Measurements from ENCODE around the gene ISG20L2. TPM values are rescaled to one million over a fixed set of nuclear protein-coding genes. Genes with fewer than 3 reads are reported as not detected.

Gene ISG20L2
- total RNA-seq, 1 experiment from 2014 or later, result 14.3 TPM

DNA sequence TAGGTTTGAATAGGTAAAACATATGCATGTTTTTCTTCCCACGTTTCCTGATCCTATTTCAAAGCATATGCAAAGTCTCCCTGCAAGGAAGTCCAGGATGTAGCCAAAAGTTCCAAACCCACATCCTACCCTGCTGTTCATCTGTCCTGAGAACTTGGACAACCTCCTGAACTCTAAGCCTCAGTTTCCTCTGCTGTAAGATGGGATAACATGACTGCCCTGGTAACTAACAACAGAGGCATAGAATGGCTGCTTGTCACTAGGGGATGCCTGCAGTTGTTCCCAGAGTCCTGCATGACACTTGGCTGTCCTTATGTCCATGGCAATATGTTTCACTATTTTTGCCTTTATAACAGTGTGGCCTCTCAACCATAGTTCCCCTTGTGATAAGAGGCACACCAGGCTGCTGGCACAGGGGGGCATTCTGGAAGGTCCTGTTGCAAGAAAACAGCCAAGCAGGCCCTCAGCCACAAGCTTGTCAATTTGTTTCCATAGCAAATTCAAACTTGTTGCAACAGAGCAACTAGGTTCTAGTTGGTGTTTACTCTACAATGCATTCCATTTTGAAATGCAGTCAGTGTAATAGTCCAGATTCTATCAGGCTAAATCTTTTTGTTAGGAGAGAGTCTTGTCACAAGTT, 24.4 kb upstream of the ISG20L2 start:
- no peak for DNase-seq (ENCODE audit: low read depth)

DNA sequence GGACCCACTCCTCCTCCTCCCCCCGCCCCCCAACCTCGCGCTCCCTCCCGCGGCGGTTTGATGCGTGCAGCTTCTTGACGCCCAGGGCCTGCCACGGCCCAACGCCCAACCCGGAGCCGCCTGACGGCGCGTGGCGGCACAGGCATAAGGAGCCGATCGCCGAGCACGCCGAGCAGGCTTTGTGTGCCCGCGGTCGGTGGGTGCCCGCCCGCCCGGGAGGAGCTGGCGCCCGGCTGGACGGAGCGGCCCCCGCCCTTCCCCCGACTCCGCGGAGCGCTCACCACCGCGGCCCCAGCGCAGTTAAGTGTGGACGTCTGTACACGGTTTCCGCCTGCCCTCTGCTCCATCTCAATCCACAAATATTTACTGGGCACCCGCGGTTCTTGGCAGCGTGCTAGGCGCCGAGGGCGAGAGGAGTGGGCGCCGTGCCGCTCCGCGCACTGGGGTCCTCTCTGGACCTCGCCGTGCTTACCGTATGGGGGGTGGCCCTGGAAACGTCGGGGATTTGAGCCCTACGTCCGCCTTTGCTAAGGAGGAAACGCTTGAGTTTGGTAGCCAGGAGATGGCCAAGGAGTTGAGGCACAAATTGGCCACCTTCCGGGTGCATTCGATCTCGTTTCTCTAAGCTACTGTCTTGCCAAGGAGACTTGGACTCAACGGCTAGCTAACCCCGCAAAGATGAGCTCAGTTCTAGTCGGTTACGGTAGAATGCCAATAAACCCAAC, 23.4 kb upstream of the ISG20L2 start:
- peak; percentile 96 for DNase-seq (ENCODE audit: low read depth)

DNA sequence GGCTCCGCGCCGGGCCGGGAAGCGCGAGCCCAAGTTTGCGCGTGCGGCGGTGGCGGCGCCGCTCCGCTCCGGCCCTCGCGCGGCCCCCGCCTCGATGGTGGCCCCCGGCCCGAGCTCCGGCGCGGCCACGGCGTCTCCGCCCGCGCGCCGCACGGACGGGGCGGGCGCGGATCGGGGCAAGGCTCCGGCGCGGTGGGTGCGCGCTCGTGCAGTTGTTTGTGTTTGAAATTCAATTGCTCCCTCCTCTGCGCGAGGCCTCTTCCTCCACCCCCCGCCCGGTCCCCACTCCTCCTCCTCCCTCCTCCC, 22.8 kb upstream of the ISG20L2 start, which contains the start of gene HDGF:
TSS of gene HDGF (minus strand) at position 225 of the 306 bp plus-strand sequence. CDS start 246 bp downstream, outside the sequence.
- DNase-seq (ENCODE audit: low read depth), result no peak

DNA sequence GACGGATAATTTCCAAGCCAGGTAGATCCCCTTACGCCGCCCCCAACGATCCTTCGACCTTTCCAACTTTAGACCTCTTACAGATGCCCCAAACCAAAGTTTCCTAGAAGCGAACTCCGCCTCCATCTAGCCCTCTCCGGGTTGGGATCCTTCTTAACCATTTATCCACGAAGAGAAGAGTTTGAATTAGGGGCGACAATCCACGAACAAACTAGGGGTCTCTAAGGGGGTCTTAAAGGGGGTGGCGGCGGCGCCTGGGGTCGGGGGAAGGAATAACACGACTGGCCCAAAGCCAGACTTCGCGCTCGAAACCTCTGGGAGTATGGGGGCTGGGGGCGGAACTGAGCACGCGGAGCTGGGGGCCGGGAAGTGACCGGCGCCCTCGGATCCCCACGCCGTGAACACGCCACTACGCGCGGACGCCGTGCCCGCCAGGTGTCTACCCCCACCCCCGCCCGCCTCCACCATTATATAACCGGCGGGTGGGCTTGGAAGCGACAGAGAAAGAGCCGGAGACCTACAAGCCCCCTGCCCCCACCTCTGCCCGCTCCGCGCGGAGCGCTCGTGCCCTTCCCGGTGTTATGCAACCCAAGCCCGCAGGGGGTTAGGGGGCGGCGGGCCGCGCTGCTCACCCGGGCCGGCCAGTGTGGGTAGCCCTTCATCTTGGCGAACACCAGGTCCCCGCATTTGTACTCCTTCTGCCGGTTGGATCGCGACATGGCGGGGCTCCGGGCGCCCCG, 22.3 kb upstream of the ISG20L2 start:
- DNase-seq (ENCODE audit: low read depth), result peak; percentile 28

DNA sequence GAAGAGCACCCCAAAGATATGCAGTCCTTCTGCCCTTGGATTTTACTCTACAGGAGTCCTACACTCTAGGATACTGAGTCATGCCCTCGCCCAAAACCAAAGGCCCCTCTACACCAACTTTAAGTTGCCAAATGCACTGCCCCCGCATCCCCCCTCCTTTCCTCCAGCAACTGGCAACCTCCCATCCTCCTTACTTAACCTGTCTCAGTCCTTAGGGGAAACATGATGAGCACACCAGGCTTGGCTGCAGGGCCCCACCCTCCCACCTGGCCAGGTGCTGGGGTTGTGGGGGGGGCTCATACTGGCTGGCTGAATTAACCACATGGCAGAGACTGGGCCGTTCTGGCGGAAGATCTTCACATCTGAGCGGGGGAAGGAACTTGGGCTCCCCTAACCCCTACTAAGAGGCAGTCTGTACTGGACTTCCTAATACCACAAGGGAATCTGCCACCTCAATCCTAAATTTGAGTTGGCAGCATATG, 21.7 kb upstream of the ISG20L2 start:
- DNase-seq (ENCODE audit: low read depth), result peak; percentile 43

DNA sequence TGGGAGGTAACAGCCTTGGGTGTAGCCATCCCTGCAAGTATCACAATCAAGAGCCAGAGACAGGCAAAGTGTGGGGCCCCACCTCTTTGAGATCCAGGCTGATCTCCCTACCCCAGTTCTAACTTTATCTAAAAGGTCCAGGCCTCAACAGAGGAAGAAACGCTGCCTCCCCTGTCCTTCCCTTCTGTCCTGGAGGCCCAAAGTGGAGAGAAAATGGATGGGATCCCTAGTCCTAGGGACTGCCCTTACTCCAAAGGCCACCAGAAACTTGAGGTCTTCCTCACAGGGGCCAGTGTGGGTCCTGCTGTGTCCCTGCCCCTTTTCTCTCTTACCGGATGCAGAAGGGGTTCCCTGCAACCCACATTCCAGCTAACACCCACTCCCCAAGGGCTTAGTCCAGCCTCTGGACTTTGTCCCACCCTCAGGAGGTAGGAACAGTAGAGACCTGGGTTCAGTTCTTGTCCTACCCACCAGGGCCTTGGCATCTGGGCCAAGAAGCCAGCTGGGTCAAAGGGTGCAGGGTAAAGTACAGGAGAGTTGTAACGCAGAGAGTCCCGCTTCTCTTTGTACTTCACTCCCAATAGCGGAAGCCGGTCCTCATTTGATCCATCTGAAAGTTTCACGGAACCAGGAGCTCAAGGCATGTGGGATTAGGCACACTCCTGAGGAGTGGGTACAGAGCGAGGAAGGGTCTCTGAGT, 21.0 kb upstream of the ISG20L2 start:
- no peak for DNase-seq (ENCODE audit: low read depth)

DNA sequence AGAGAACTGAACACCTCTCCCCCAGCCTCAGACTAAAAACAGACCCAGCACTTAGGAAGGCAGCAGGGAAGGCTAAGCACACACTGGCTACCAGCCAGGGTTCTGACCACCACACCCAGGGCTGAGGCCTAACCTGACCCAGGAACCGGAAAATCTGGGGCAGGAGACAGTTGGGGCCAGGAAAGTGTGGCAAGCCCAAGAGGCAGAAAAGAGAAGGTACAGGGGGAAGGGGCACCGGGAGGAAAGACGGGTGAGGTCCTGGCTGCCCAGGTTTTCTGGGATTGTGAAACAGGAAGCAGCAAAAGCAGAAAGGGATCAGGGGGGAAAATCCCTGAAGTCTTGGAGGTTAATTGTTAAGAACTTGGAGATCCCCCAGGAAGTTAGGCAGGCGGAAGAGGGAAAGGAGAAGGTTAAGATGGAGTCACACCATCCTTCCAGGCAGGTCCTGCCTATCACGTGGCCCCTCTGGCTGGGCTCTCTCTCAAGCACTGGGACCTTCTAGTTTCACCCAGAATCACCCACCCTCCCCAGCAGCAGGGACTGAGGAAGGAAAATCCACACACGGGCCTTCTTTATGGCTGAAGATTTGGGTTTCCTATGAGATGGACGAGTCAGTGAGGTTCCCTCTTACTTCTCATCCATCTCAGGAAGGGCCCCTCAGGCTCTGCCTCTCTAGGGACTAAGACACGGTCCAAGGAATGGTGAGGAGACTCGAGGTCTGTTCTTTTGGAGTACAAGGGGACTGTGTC, 20.3 kb upstream of the ISG20L2 start:
- peak; percentile 59 for DNase-seq (ENCODE audit: low read depth)

DNA sequence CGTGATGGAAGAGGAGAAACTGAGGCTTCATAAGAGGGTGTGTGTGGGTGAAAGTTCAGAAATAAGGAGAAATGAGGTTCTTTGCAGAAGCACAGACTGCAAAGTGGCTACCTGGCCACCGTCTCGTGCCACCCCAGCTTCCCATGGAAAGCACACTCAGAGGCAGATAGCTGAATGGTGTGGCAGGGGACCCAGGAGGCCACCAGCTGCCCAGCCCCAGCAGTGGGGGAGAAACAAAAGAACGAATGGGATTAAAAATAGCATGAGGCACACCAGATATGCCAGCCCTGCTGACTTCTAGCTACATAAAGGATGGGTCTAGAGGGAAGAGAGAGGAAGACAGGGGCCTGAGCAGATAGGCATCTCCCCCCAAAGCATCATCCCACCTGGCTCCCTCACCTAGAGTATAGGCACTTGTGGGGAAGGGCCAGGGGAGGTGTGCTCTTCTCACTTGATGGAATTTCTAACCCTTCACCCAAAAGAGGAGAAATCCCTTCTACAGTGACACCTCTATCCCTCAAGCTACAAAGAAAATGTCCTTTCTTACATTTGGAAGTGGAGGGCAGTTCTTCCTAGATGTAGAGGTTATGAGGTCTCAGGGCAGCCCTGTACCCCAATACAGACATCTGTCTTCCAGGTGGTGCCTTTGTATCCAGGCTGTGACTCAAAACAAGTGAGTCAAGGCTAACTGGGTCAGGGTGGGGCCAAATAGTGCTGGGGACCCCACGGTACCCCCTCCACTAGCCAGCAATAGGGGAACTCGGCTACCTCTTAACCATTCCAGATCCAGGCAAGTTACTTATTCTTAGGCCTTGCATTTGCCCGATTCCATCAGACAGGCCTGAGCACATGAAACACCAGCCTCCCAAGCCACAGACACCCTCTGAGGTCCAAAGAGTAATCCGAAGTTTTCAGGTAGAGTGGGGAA, 19.4 kb upstream of the ISG20L2 start:
- DNase-seq (ENCODE audit: low read depth), result peak; percentile 43

DNA sequence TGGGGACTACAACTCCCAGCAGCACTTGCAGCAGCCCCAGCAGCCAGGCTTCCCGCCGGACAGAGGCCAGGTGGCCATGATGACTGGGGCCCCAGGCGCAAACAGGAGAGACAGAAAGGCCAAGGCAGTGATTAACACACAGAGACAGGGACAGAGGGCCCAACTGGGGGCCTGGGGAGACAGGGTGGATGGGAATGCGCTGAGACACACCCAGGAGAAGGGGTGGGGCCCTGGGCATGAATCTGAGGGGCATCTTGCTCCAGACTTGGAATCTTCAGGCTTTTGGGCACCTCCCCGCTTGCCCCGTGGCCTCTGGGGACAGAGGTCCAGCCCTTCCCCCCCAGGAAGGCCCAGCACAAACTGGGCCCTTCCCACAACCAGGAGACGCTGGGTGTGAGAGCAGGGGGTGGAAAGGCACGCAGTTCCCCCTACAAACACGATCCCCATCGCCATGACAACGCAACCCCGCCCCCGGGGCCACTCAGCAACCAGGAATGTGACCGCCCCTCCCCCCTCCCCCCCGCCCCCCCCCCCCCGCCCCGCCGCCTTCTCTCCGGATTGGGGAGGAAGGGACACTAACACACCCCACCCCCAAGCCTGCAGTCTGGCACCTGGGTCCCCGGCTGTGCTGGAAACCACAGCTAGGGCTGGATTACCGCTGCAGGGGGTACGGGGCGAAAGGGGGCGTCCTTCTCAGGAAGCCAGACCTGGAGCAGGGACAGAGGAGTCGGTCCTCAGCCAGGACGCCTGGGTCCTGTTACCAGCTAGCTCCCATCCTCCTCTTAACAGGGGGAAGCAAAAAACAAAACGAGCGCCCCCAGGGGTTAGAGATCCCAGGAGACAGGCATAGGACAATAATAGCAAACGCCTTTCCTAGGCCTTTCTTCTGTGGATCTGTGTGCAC, 18.4 kb upstream of the ISG20L2 start:
- DNase-seq (ENCODE audit: low read depth), result peak; percentile 93

DNA sequence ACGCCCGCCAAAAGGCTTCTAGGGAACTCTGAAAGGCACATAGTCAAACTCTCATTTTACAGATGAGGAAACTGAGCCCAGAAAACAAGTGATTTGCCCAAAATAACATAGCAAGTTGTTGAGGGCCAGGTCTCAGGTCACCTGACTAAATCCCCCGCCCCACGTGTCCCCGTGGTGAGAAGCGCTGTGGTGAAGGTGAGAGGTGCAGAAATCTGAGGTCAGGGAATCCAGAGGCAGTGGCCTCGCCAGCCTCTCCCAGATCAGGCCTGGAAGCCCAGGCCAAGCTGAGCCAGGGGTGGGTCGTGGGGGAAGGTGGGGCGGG, 17.8 kb upstream of the ISG20L2 start:
- DNase-seq (ENCODE audit: low read depth), result no peak

DNA sequence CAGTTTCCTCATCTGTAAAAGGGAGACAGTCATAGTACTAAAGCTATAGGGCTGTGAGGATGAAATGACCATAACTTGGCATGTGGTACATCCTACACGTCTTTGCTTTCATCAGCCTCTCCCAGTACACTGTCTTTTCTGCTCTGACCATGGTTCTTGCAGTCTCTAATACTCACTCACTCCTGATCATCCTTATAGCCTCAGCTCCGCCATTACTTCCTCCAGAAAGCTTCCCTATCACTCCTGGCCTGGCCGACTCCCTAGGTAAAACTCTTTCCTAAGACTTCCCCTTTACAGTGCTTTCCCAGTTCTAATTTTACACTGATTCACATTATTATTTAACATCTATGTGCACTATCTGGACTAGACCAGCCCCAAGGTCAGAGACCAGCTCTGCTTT, 17.3 kb upstream of the ISG20L2 start:
- no peak for DNase-seq (ENCODE audit: low read depth)

DNA sequence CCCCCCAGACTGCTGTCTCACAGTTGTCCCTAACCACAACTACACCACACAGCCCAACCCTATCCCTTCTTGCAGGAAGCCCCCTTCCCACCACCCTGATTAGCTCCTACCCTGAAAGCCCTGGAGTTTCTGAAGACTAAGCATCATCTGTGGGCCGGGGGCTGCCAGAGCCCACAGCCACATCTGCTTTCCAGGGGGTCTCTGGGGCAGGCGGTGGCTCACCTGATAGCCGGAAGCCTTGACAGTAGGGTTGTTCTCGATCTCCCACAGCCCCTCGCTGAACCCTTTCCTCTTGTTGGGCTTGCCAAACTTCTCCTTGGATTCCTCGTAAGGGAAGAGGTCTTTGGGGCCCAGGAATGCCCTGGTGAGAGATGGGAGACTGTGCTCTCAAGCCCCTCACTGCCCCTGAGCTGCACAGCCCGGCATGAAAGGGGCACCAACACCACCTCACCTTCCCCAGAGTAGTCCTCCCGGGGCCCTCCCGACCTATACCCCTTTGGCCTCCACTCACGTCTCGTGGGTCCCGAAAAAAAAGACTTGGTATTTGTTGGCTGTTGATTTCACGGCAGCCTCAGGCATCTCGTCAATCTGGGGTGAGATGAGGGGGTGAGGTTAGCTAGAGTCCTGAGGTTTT, 16.3 kb upstream of the ISG20L2 start:
- no peak for DNase-seq (ENCODE audit: low read depth)

DNA sequence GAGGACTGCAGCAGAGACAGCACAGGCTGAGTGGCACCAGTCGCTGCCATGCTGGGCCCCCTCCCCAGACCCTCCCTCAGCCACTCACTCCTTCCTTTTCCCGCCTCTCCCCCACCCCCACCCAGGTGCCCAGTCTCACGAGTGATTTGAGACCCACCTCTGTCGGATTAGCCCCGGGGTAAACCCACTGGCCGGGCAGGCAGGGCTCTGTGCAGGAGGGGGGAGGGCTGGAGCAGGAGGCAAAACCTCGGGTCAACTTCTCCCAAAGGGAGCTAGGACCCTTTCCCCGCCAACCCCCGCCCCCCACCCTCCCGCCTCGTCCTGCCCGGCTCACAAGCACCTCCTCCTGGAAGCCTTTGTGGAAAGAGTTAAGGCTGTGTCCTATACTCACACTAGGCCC, 15.8 kb upstream of the ISG20L2 start:
- DNase-seq (ENCODE audit: low read depth), result no peak

DNA sequence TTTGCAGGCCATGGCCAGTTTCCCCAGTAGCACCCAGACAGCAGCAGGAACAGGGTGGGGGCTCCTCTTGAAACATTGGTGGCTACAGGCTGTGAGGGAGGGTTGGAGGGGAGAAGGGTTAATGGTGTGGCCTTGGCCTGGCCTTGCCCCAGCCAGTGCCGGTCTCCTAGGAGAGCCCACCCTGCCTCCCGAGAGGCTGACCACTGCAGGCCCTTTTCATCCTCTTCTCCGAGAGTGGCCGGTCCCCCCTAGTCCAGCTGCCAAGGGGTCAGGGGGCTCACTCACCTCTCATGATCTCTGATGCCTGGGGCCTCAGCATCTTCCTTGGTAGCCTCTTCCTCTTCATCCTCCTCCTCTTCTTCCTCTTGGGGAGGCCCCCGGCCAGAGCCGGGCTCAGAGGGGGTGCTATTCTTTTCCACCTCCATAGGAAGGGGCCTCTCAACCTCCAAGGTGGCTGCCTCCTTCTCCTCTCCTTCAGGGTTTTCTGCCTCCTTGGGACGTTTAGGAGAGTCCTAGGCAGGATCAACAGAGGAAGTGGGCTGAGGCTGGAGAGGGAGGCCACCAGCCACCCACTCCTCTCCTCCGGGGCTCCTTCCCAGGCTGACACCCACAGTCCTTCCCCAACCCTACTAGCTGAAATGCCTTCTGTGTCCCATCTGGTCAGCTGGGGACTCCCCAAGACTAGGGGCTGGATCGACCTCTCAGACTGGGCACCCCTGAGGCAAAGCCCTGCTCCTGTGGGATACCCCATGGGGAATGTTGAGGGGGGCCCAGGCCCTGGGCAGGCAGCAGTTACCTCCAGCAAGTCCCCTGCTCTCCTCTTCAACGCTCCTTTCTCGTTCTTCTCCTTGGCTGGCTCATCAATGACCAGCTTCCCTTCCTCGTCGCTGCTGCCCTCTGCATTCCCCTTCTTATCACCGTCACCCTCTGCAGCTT, 15.1 kb upstream of the ISG20L2 start:
- DNase-seq (ENCODE audit: low read depth), result no peak

DNA sequence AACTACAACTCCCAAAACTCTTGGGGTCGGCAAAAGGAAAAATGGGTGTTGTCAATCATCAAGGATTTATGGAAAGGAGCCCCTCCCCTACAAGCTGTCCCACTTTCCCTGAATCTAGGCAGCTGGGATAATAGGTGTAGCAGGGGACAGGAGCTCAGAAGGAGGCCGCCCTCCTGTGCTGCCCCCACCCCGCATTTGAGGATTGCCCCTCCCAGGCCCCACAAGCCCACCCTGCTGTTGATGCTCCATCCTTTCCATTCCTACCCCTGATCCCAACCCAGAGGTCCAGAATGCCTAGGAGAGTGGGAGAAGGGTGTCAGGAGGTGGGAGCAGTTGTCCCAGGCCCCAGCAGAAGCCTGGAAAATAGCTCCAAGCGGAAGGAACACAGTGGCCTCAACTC, 14.2 kb upstream of the ISG20L2 start:
- DNase-seq (ENCODE audit: low read depth), result no peak

DNA sequence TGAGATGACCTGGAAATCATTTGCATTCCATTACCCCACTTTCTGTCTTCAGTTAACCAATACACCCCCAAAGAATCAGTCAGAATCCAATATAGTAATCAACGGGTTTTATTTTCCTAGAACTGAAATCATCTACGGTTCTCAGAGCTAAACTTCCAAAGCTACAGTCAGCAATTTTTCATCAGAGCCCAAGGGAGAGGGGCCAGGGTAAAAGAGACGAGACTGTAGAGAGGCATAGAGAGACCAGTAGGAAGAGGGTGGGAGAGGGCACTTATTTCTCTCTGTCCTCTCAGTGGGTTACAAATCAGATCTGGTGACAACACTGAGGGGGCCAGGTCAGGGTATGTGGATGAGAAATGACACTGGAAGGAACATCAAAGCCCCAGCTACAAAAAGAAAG, 13.5 kb upstream of the ISG20L2 start:
- DNase-seq (ENCODE audit: low read depth), result no peak

DNA sequence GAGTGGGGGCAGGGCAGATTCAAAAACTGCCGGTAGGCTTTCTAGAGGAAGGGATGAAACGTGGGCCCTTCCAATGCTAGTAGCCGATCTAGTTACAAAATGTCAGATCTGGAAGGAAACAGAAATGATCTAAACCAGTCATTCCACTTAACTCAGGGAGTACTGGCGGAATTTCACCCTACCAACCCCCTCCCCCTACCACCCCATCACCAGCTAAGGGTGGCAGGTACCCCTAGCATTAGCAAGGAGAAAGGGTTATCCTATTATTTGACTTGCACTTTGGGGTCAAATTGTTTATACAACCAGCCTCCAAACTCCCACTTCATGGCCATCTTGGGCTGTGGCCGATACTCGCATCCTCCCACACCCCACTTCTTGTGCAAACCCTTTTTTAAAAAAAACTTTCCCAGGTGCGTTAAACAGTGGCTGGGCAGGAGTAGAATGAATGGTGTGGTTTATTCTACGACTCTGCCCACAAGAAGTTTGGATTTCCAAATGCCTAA, 13.0 kb upstream of the ISG20L2 start:
- DNase-seq (ENCODE audit: low read depth), result no peak

Data from RPMI7951 (cell line).